HG02973 (cell line): Measurements from ENCODE around the gene JAKMIP2.
A peak's percentile ranks its signal among the peaks of the same experiment; 100 is the strongest.
"Not testable (repeated sequence)": the region's sequence is repeated elsewhere in the genome, so short reads cannot be mapped to it uniquely, and the experiment has no call there.

Experiments
- ATAC-seq: cut with Tn5 transposase; IDR thresholded peaks from one replicate; pipeline ENCODE4 v1.9.1; 2021; ENCODE audit warnings: moderate library complexity; ENCODE audit not compliant: unreplicated experiment

Gene JAKMIP2

DNA sequence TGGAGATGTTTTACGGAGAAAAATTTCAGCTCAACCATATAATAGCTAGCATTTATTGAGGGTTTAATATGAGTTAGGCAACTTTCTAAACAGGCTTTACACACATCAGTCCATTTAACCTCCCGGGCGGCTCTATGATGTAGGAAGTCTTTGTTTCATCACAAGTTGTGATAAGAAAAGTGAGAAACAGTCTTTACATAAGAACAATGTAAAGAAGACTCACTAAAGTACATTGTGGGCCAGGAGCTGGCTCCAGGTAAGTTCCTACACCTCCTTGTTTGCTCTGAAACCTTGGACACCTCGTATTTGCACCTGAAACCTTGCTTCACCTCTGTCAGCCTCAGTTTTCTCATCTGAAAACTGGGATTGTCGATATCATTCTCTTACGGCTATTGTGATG lies 116.1 kb downstream of the JAKMIP2 start:
- no peak for ATAC-seq

- no peak for ATAC-seq
These were observed 121.0 kb downstream of the JAKMIP2 start for GRCh38 chr5:147661541-147661940.

GRCh38 chr5:147659166-147659929 lies 123.2 kb downstream of the JAKMIP2 start:
- no peak for ATAC-seq

DNA sequence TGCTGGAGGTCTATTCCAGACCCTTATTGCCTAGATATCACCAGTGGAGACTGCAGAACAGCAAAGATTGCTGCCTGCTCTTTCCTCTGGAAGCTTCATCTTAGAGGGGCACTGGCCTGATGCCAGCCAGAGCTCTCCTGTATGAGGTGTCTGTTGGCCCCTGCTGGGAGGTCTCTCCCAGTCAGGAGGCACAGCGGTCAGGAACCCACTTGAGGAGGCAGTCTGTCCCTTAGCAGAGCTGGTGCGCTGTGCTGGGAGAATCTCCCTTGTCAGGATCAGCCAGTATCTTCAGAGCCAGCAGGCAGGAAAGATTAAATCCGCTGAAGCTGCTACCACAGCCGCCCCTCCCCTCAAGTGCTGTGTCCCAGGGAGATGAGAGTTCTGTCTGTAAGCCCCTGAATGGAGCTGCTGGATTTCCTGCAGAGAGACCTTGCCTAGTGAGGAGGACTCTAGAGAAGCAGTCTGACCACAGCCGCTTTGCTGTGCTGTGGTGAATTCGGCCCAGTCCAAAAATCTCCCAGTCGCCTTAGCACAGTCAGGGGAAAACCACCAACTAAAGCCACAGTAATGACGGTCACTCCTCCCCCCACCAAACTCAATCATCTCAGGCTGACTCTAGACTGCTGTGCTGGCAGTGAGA lies 124.1 kb downstream of the JAKMIP2 start:
- ATAC-seq = no peak

DNA sequence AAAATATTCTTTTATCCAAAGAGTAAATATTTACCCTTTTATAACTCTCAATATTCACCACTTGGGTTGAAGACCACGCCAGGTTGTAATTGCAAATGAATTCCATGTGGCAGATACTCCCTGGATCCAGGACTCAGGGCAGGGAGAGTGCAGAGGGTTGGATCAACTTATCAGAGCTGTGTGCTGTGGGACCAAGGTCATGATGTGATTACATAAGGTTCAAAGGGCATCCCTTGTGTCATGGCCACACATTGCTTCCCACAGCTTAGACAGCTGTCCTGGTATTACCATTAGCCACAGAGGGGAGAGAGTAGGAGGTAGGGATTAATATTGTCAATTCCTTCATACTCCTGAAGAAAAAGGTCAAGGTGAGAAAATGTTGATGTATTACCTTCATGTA lies 133.9 kb downstream of the JAKMIP2 start:
- no peak for ATAC-seq

DNA sequence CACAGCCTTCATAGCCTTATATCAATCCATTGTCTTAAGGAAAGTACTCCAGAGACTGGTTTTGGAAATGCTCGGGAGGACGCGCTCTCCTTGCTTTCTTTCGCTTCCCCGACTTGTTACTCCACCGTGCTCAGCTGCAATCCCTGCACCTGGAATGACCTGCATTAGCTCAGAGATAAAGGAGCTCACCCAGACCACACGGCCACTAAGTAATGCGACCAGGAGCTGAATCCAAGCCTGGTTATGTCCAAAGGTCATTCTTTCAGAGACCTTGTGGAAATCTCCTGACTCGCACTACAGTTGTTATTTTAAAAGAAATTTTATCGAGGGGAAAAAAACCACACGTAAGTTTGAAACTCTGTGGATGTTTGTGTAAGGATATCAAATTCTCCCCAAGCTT lies 137.3 kb downstream of the JAKMIP2 start:
- no peak for ATAC-seq

GRCh38 chr5:147644460-147644859 lies 138.1 kb downstream of the JAKMIP2 start:
- ATAC-seq = no peak

- no peak for ATAC-seq
These were observed 139.4 kb downstream of the JAKMIP2 start for GRCh38 chr5:147643142-147643541.

DNA sequence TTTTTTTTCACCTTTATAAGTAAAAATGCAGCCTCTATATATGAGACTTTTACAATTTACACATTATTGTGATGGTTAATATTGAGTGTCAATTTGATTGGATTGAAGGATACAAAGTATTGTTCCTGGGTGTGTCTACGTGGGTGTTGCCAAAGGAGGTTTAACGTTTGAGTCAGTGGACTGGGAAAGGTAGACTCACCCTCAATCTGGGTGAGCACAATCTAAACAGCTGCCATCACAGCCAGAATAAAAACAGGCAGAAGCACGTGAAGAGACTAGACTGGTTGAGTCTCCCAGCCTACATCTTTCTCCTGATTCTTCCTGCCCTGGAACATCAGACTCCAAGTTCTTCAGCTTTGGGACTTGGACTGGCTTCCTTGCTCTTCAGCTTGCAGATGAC lies 139.9 kb downstream of the JAKMIP2 start:
- no peak for ATAC-seq

- ATAC-seq = no peak
These were observed 143.2 kb downstream of the JAKMIP2 start for GRCh38 chr5:147639321-147639720.

GRCh38 chr5:147636729-147636984 lies 145.9 kb downstream of the JAKMIP2 start:
- no peak for ATAC-seq

- ATAC-seq = no peak
These were observed 146.4 kb downstream of the JAKMIP2 start for GRCh38 chr5:147635882-147636728.

GRCh38 chr5:147635439-147635838 lies 147.1 kb downstream of the JAKMIP2 start:
- not testable (repeated sequence) for ATAC-seq

DNA sequence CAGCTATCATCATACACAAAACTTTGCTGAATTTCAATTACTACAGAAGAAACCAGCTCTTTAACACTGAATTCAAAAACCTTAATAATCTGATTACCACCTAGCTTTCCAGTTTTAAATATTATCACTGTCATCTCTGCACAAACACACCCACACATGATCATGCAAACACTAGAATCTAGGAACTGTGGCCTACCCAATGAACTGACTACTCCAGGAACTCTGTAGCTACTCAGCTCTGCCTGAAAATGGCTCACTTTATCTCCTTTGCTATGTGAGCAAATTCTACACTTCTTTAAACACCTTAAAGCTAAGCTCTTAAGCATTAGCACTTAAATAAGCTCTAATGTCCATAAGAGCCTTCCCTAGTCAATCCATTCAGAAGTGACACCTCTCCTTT lies 149.4 kb downstream of the JAKMIP2 start:
- ATAC-seq = no peak

DNA sequence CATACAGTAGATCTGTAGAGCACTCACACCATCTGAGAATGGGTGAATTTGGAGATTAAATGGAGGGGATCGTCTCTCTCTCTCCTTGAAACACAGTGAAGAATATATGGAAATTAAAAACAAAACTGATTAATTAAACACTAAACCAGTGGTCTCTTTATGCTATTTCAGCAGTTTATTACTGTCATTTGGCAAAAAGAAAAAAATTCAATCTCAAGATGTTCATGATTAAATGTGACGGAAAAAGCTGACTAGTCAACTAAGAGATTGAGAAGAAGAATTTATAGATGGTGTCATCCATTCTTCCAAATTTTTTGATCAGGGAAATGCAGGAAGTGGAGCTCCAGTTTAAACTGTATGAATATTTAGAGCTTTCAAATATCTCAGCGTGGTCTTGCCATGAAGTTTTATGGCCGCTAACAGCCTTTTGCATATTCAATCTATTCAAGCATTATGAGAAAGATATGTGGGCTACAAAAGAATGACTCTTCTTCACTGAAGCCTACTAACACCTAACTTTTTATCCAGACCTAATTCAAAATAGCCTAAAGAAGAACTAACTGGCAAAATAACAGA lies 151.0 kb downstream of the JAKMIP2 start:
- no peak for ATAC-seq

- no peak for ATAC-seq
These were observed 153.3 kb downstream of the JAKMIP2 start for GRCh38 chr5:147629196-147629595.

GRCh38 chr5:147628058-147628895 lies 154.3 kb downstream of the JAKMIP2 start:
- peak; percentile 87 for ATAC-seq

DNA sequence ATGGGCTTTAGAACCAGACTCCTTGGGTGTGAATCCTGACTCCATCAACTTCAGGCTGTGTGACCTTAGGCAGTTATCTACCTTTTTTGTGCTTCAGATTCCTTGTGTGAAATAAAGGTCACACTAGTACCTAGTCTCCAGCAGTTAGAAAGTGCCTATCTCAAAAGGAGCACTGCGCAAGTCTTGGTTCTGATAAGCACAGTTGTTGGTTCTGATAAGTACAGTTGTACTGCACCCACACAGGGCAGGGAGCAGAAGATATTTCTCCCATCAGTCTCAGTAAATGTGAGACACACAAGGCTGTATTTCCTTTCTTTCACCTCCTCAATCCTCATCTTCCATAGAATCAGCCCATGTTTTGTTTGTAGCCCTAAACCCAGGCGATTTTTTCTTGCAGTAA lies 156.1 kb downstream of the JAKMIP2 start:
- ATAC-seq = no peak

- no peak for ATAC-seq
These were observed 161.5 kb downstream of the JAKMIP2 start for GRCh38 chr5:147621016-147621415.

- ATAC-seq = no peak
These were observed 163.1 kb downstream of the JAKMIP2 start for GRCh38 chr5:147619281-147619878.
